MCF 10A (cell line): ENCODE measurements around the gene ADGRG4. TPM values are rescaled to one million over a fixed set of nuclear protein-coding genes. Genes with fewer than 3 reads are reported as not detected.
A peak's percentile ranks its signal among the peaks of the same experiment; 100 is the strongest.

ENCODE experiments used
- BruUV-seq: library from RNA; stranded (reverse); fragments of 400-500 nt; replicated peaks from 2 replicates; lab custom pipeline; 2021; lab: Mats Ljungman, UMichigan
- CTCF ChIA-PET: fragments of 300-600 bp; sonication (Branson Sonifier 250); formaldehyde crosslinking; extraction: SDS; loops from one replicate; lab custom pipeline; 2021; ENCODE audit warnings: antibody characterized with exemption, inconsistent platforms; lab: Yijun Ruan, JAX
- POLR2A ChIA-PET: fragments of 300-600, 350-650 bp; sonication (Branson Sonifier 250); formaldehyde crosslinking; extraction: SDS; loops from one replicate; lab custom pipeline; 2020; ENCODE audit warnings: antibody characterized with exemption, inconsistent platforms; lab: Yijun Ruan, JAX
- DNase-seq: peaks from one replicate; pipeline ENCODE4 v3.0.0-alpha.2; 2018; ENCODE audit not compliant: unreplicated experiment
- H3K27ac Mint-ChIP-seq: one replicate; pipeline ENCODE4 v1.8.0; 2022; ENCODE audit warnings: mild to moderate bottlenecking, low read depth, mixed read lengths; ENCODE audit not compliant: unreplicated experiment
- H3K27me3 Mint-ChIP-seq: one replicate; pipeline ENCODE4 v1.8.0; 2022; ENCODE audit warnings: mixed read lengths; ENCODE audit not compliant: insufficient read depth, unreplicated experiment
- H3K36me3 Mint-ChIP-seq: one replicate; pipeline ENCODE4 v1.8.0; 2022; ENCODE audit warnings: mild to moderate bottlenecking, moderate library complexity, mixed read lengths; ENCODE audit not compliant: insufficient read depth, unreplicated experiment
- H3K4me1 Mint-ChIP-seq: one replicate; pipeline ENCODE4 v1.8.0; 2022; ENCODE audit warnings: mixed read lengths; ENCODE audit not compliant: insufficient read depth, unreplicated experiment
- H3K4me3 Mint-ChIP-seq: one replicate; pipeline ENCODE4 v1.8.0; 2022; ENCODE audit warnings: mild to moderate bottlenecking, moderate library complexity, mixed read lengths; ENCODE audit not compliant: unreplicated experiment
- H3K9me3 Mint-ChIP-seq: one replicate; pipeline ENCODE4 v1.8.0; 2022; ENCODE audit warnings: mixed read lengths; ENCODE audit not compliant: unreplicated experiment
- CTCF ChIP-seq: fragments of 200-600 bp; IDR thresholded peaks from one replicate; pipeline ENCODE4 v1.8.0; 2022; ENCODE audit warnings: antibody characterized with exemption, mild to moderate bottlenecking; ENCODE audit not compliant: unreplicated experiment
- intact Hi-C: fragments of 100-400 bp; cut with micrococcal nuclease; formaldehyde crosslinking; loops from 2 replicates; pipeline ENCODE4 v1.14.1; 2022
- total RNA-seq: library from RNA; stranded (reverse); gene quantifications from 2 replicates; pipeline ENCODE4 v1.2.3, GENCODE V29; 2022

The ADGRG4 gene
- total RNA-seq, 1 experiment from 2014 or later: not detected

DNA sequence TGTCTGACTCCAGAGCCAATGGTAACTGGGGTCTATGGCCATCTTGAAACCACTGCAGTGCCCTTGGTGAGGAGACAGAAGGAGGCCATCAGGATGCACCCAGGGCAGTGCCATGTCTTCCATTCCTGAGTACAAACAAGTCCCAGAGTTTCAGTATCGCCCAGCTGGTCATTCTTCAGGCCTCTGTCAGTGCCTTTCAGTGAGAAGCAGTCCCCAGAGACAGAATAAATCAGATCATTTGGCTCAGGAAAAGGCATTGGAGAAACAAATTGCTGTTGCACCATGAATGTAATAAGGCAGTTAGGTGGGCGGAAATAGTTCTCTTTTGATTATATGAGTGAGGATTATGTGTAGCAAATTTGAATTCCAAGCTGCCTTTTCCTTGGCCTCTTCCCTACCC is 21.3 kb downstream of the ADGRG4 start:
- CTCF ChIA-PET: interaction anchor here (0.8 kb wide), 1 partner anchor 15 kb away, joined by 4 read pairs; no protein-coding TSS in a partner anchor
- no TSS peak for BruUV-seq
- intact Hi-C loops: no loop called here
- POLR2A ChIA-PET: no interaction called here
- Mint-ChIP-seq H3K27me3 (peaks cover 14% of the 10 kb centered on the region), H3K9me3 (no peaks in the 10 kb centered on the region), H3K4me3 (no peak overlapping the region), H3K27ac (no peak overlapping the region), H3K36me3 (no peaks in the 10 kb centered on the region), H3K4me1 (peaks cover 11% of the 10 kb centered on the region)
- TF ChIP-seq CTCF: no peak
- no peak for DNase-seq

DNA sequence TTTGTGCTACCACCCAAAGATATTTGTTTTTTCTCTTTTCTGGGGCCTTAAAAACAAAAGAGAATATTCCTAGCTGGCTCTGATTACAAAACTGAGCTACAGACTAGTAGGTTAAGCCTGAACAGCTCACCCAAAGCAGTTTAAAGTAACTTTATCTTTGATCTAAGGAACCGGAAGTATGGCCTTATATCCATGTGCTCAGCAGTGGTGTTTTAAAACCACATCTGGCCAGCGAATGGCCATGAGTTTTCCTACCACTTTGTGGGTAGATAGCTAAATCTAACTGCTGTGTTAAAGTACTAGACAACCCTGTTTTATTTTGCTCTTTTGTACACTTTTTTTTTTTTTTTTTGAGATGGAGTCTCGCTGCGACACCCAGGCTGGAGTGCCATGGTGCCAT is 24.6 kb downstream of the ADGRG4 start:
- intact Hi-C loops: no loop called here
- Mint-ChIP-seq H3K9me3 (no peaks in the 10 kb centered on the region), H3K4me1 (peaks cover 11% of the 10 kb centered on the region), H3K27me3 (peaks cover 14% of the 10 kb centered on the region), H3K4me3 (no peak overlapping the region), H3K27ac (no peak overlapping the region), H3K36me3 (no peaks in the 10 kb centered on the region)
- TF ChIP-seq CTCF: no peak
- no TSS peak for BruUV-seq
- CTCF ChIA-PET: no interaction called here
- POLR2A ChIA-PET: no interaction called here
- no peak for DNase-seq

- no peaks in the 10 kb centered on the region for H3K4me1 Mint-ChIP-seq
- intact Hi-C loops: no loop called here
- ChIA-PET CTCF (no interaction called here), POLR2A (no interaction called here)
- no peak overlapping the region for H3K4me3 Mint-ChIP-seq
- TF ChIP-seq CTCF: no peak
- no peak overlapping the region for H3K27ac Mint-ChIP-seq
- H3K9me3 Mint-ChIP-seq: no peaks in the 10 kb centered on the region
- H3K27me3 Mint-ChIP-seq: no peaks in the 10 kb centered on the region
- BruUV-seq: no TSS peak
- no peak for DNase-seq
- peaks cover 2% of the 10 kb centered on the region for H3K36me3 Mint-ChIP-seq
Measured at GRCh38 chrX:136328933-136329332, 28.2 kb downstream of the ADGRG4 start.

DNA sequence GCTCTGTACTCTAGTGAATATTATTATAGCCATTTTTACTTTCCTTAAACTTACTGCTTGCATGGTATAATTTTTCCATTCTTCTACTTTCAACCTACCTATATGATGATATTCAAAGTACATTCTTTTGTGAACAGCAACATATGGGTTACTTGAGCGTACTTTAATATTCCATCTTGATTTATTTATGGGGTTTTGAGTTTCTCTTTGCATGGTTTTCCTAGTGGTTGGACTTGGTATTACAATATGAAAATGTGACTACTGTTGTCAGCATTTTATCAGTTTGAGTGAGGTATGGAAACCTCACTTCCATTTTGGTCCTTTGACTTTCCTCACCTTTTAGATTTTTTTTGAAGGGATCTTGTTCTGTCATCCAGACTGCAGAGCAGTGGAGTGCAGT is 35.9 kb downstream of the ADGRG4 start:
- intact Hi-C loops: no loop called here
- Mint-ChIP-seq H3K4me1 (no peaks in the 10 kb centered on the region), H3K9me3 (peaks cover 6% of the 10 kb centered on the region), H3K27ac (no peak overlapping the region), H3K27me3 (peaks cover 29% of the 10 kb centered on the region), H3K36me3 (peaks cover 6% of the 10 kb centered on the region), H3K4me3 (no peak overlapping the region)
- peak; percentile 14 for DNase-seq
- no peak for TF ChIP-seq CTCF
- CTCF ChIA-PET: interaction anchor here (0.5 to 1.2 kb wide), 3 partner anchors 9 to 336 kb away, joined by 3 to 4 read pairs (median 3); no protein-coding TSS in a partner anchor
- BruUV-seq: no TSS peak
- POLR2A ChIA-PET: interaction anchor here (1.5 kb wide), 1 partner anchor 10 kb away, joined by 4 read pairs; no protein-coding TSS in a partner anchor
